IMR-90 (cell line): ENCODE measurements around the gene C20orf202. TPM values are rescaled to one million over a fixed set of nuclear protein-coding genes. Genes with fewer than 3 reads are reported as not detected.
"Not testable (repeated sequence)": the region's sequence is repeated elsewhere in the genome, so short reads cannot be mapped to it uniquely, and the experiment has no call there.

Source experiments
- ATAC-seq: fragments of 200-7000 bp; cut with Tn5 transposase; 2 replicates; pipeline ENCODE4 v1.9.1; 2020; ENCODE audit warnings: low read depth, mild to moderate bottlenecking, moderate library complexity
- BruUV-seq: library from RNA; stranded (reverse); fragments of 400-500 nt; replicated peaks from 2 replicates; lab custom pipeline; 2021; lab: Mats Ljungman, UMichigan
- CTCF ChIA-PET: fragments of 300-600 bp; formaldehyde crosslinking; extraction: SDS; loops from one replicate; lab custom pipeline; 2021; ENCODE audit warnings: antibody characterized with exemption; lab: Yijun Ruan, JAX
- POLR2A ChIA-PET: fragments of 300-600 bp; sonication (Branson Sonifier 250); formaldehyde crosslinking; loops from one replicate; lab custom pipeline; 2022; ENCODE audit warnings: antibody characterized with exemption; ENCODE audit not compliant: unreplicated experiment; lab: Charles Lee
- DNase-seq: peaks from one replicate; pipeline ENCODE4 v3.0.0; 2013
- H2AFZ ChIP-seq: replicated peaks from 2 replicates; pipeline ENCODE3; 2013; ENCODE audit warnings: low read length, mild to moderate bottlenecking; ENCODE audit not compliant: poor library complexity
- H2AK5ac ChIP-seq: 2 replicates; pipeline ENCODE4 v1.6.1; 2013; ENCODE audit warnings: low read depth, low read length, inconsistent platforms
- H2AK9ac ChIP-seq: replicated peaks from 2 replicates; pipeline ENCODE3; 2013; ENCODE audit warnings: mild to moderate bottlenecking, low read depth, low read length, moderate library complexity; ENCODE audit not compliant: poor library complexity
- H2BK120ac ChIP-seq: 2 replicates; pipeline ENCODE4 v1.6.1; 2013; ENCODE audit warnings: low read depth, low read length, inconsistent platforms
- H2BK15ac ChIP-seq: 3 replicates; pipeline ENCODE4 v1.6.1; 2013; ENCODE audit warnings: low read depth, low read length, inconsistent platforms
- H2BK20ac ChIP-seq: 2 replicates; pipeline ENCODE4 v1.6.1; 2013; ENCODE audit warnings: low read depth, mild to moderate bottlenecking, inconsistent platforms, low read length, moderate library complexity
- H2BK5ac ChIP-seq: 2 replicates; pipeline ENCODE4 v1.6.1; 2013; ENCODE audit warnings: mild to moderate bottlenecking, low read depth, low read length, inconsistent platforms; ENCODE audit not compliant: poor library complexity, severe bottlenecking
- H3K14ac ChIP-seq: replicated peaks from 2 replicates; pipeline ENCODE4 v1.6.1; 2013; ENCODE audit warnings: low read depth, low read length, inconsistent platforms
- H3K18ac ChIP-seq: 2 replicates; pipeline ENCODE4 v1.6.1; 2013; ENCODE audit warnings: low read depth, low read length, control low read depth
- H3K23ac ChIP-seq: 2 replicates; pipeline ENCODE4 v1.6.1; 2013; ENCODE audit warnings: low read depth, low read length, inconsistent platforms
- H3K27ac ChIP-seq: 2 replicates; pipeline ENCODE4 v1.5.1; 2013; ENCODE audit warnings: mild to moderate bottlenecking, control low read depth, low read length; ENCODE audit not compliant: insufficient read depth
- H3K27me3 ChIP-seq: 2 replicates; pipeline ENCODE4 v1.6.1; 2013; ENCODE audit warnings: low read length; ENCODE audit not compliant: control insufficient read depth, insufficient read depth
- H3K36me3 ChIP-seq: 2 replicates; pipeline ENCODE4 v1.6.1; 2013; ENCODE audit warnings: low read length, mixed read lengths; ENCODE audit not compliant: control insufficient read depth, insufficient read depth
- H3K4ac ChIP-seq: 2 replicates; pipeline ENCODE4 v1.6.1; 2013; ENCODE audit warnings: low read depth, low read length, inconsistent platforms
- H3K4me1 ChIP-seq: 2 replicates; pipeline ENCODE4 v1.6.1; 2013; ENCODE audit warnings: low read length, mixed read lengths; ENCODE audit not compliant: control insufficient read depth, insufficient read depth
- H3K4me2 ChIP-seq: 2 replicates; pipeline ENCODE4 v1.6.1; 2013; ENCODE audit warnings: low read depth, mild to moderate bottlenecking, control low read depth, low read length, moderate library complexity
- H3K4me3 ChIP-seq: 2 replicates; pipeline ENCODE4 v1.5.1; 2013; ENCODE audit warnings: low read depth, mild to moderate bottlenecking, control low read depth, low read length, moderate library complexity; ENCODE audit not compliant: insufficient read depth
- H3K56ac ChIP-seq: 2 replicates; pipeline ENCODE4 v1.6.1; 2013; ENCODE audit warnings: low read length, inconsistent platforms; ENCODE audit not compliant: insufficient read depth; ENCODE audit errors: extremely low read depth
- H3K79me1 ChIP-seq, 2 experiments: 2 replicates each; pipeline ENCODE4 v1.6.1; 2013; ENCODE audit warnings: low read length in 2 of 2, inconsistent platforms in 1 of 2, low read depth in 1 of 2
- H3K9ac ChIP-seq: 2 replicates; pipeline ENCODE4 v1.6.1; 2013; ENCODE audit warnings: low read depth, low read length, control low read depth
- H3K9me1 ChIP-seq: 2 replicates; pipeline ENCODE4 v1.6.1; 2013; ENCODE audit warnings: low read length, inconsistent platforms; ENCODE audit not compliant: insufficient read depth
- H3K9me3 ChIP-seq: 2 replicates; pipeline ENCODE4 v1.6.1; 2013; ENCODE audit warnings: low read length; ENCODE audit not compliant: control insufficient read depth, insufficient read depth
- H4K20me1 ChIP-seq: 2 replicates; pipeline ENCODE4 v1.6.1; 2013; ENCODE audit warnings: low read length, inconsistent platforms; ENCODE audit not compliant: insufficient read depth
- H4K5ac ChIP-seq: 2 replicates; pipeline ENCODE4 v1.6.1; 2013; ENCODE audit warnings: mild to moderate bottlenecking, low read depth, low read length, control low read depth
- H4K8ac ChIP-seq, 2 experiments: 2 replicates each; pipeline ENCODE4 v1.6.1; 2013; ENCODE audit warnings: low read depth in 2 of 2, low read length in 2 of 2, control low read depth in 1 of 2, inconsistent platforms in 1 of 2
- H4K91ac ChIP-seq: 2 replicates; pipeline ENCODE4 v1.6.1; 2013; ENCODE audit warnings: low read depth, low read length, inconsistent platforms; ENCODE audit not compliant: insufficient read depth
- FOS ChIP-seq: fragments of 150-350 bp; IDR thresholded peaks from 2 replicates; pipeline ENCODE4 v1.6.1; 2016; ENCODE audit warnings: low read depth, low read length
- WGBS, 2 experiments: methylation state at CpG; one replicate each; pipeline versions ENCODE4 v1.1.5 to v1.1.7; 2013; ENCODE audit warnings: missing lambda C conversion rate in 2 of 2; ENCODE audit not compliant: insufficient read length in 1 of 2; ENCODE audit errors: extremely low coverage in 2 of 2; 5-methylcytosine and 5-hydroxymethylcytosine counted together
- dilution Hi-C: fragments of 300-500 bp; cut with HindIII; formaldehyde crosslinking; loops from one replicate; pipeline ENCODE4 v1.14.3; 2018; ENCODE audit warnings: low sequenced_read_pairs; ENCODE audit not compliant: unreplicated experiment
- in situ Hi-C: fragments of 300-500 bp; cut with MboI; formaldehyde crosslinking; loops from 3 replicates; pipeline ENCODE4 v1.14.3; 2019; ENCODE audit warnings: low sequenced_read_pairs, inconsistent platforms, mixed read lengths
- intact Hi-C: fragments of 100-400 bp; cut with micrococcal nuclease; formaldehyde crosslinking; loops from 2 replicates; pipeline ENCODE4 v1.10.0; 2022
- polyA plus RNA-seq, 3 experiments: library from polyadenylated mRNA; depleted of rRNA; stranded (reverse); fragments of >200 nt; gene quantifications; 2 replicates each; pipeline ENCODE4 v1.2.3, GENCODE V29; 2012; ENCODE audit warnings: low replicate concordance in 1 of 3
- total RNA-seq: library from RNA; depleted of rRNA; stranded (reverse); fragments of >200 nt; gene quantifications from 2 replicates; pipeline ENCODE4 v1.2.3, GENCODE V29; 2012

The C20orf202 gene
- total and polyA plus RNA-seq, 2 of the 4 experiments (the other 2 are of a cell fraction) = not detected

DNA sequence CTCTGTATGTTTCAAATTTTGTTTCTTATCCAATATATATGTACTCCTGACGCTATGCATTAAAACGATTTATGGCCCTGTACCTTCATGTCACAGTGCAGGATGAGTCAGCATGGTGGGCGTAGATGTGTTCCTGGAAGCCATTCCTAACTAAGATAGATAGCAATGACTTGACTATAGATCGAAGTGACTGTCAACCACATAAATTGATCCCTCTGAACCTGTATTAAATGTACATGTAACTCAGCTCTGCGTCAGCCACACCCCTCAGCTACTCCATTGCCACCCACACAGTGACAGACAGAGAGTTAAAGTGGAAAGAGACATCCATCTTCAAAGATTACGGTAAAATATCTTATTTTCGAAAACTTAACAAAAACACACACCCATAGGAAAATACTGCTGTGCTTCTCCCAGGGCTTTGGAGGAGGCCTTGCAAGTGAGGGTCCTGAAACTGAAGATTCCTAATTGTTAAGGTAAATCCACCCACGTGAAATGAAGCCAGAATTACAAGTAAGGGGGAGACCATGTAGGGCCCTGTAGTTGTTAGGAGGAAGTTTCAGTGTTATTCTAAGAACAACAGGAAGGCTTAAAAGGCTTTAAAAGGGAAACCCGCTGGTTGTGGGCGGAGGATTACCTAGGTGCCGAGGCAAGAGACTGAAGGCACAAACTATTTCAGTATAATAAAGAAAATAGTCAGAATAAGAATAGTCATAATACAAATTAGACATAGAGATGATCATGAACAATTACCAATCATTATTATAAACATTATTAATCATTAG lies 12.3 kb downstream of the C20orf202 start:
- H3K4me2 ChIP-seq = no peak overlapping the region
- no peak overlapping the region for H4K8ac ChIP-seq
- dilution Hi-C loops (no loop called here), intact Hi-C loops (loop anchor here (10.0 kb wide), 1 partner anchor 179 kb away; the partner anchor contains the start of gene FKBP1A), in situ Hi-C loops (loop anchor here (10.0 kb wide), 1 partner anchor 401 kb away; no protein-coding TSS in a partner anchor)
- ATAC-seq = no peak
- WGBS, 2 experiments = 20% methylated on average over 1 of the region's 11 CpGs; no CpG with 5 or more reads in 1 of the 2 experiments
- TF ChIP-seq FOS = no peak
- H3K14ac ChIP-seq = no peak overlapping the region
- H3K9ac ChIP-seq = no peak overlapping the region
- H2BK20ac ChIP-seq = no peak overlapping the region
- peaks cover 14% of the 10 kb centered on the region for H3K27me3 ChIP-seq
- BruUV-seq = no TSS peak
- no peaks in the 10 kb centered on the region for H3K79me1 ChIP-seq
- H2AK9ac ChIP-seq = no peak overlapping the region
- H2AFZ ChIP-seq = no peak overlapping the region
- H4K20me1 ChIP-seq = no peaks in the 10 kb centered on the region
- H2BK5ac ChIP-seq = no peak overlapping the region
- H3K18ac ChIP-seq = no peak overlapping the region
- no peak overlapping the region for H3K27ac ChIP-seq
- H2BK15ac ChIP-seq = no peak overlapping the region
- no peak overlapping the region for H3K23ac ChIP-seq
- H4K5ac ChIP-seq = no peak overlapping the region
- H3K4ac ChIP-seq = no peak overlapping the region
- H3K4me1 ChIP-seq = no peaks in the 10 kb centered on the region
- H4K91ac ChIP-seq = no peak overlapping the region
- no peak overlapping the region for H3K56ac ChIP-seq
- H2AK5ac ChIP-seq = no peak overlapping the region
- H3K9me3 ChIP-seq = no peaks in the 10 kb centered on the region
- H3K4me3 ChIP-seq = no peak overlapping the region
- no peak for DNase-seq
- ChIA-PET POLR2A (no interaction called here), CTCF (no interaction called here)
- no peaks in the 10 kb centered on the region for H3K36me3 ChIP-seq
- no peaks in the 10 kb centered on the region for H3K9me1 ChIP-seq
- H2BK120ac ChIP-seq = no peak overlapping the region

DNA sequence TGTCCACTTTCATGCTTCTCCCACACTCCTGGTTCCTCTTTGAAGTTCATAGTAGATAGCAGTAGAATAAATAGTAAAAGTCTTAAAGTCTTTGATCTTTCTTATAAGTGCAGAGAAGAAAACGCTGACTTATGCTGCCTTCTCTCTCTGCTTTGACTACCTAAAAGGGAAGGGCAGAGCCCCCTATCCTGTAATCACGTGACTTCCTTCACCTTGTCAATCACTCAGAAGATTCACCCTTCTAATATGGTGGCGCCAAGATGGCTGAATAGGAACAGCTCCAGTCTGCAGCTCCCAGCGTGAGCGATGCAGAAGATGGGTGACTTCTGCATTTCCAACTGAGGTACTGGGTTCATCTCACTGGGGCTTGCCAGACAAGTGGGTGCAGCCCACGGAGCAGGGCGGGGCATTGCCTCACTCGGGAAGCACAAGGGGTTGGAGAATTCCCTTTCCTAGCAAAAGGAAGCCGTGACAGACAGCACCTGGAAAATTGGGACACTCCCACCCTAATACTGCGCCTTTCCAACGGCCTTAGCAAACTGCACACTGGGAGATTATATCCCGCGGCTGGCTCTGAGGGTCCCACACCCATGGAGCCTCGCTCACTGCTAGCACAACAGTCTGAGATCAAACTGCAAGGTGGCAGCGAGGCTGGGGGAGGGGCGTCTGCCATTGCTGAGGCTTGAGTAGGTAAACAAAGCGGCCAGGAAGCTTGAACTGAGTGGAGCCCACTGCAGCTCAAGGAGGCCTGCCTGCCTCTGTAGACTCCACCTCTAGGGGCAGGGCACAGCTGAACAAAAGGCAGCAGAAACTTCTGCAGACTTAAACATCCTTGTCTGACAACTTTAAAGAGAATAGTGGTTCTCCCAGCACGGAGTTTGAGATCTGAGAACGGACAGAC lies 13.5 kb downstream of the C20orf202 start:
- H4K8ac ChIP-seq, H3K36me3 ChIP-seq, H3K4me1 ChIP-seq, H4K91ac ChIP-seq, H3K4ac ChIP-seq, H3K9ac ChIP-seq, ATAC-seq, H3K14ac ChIP-seq, H2BK5ac ChIP-seq, H2BK120ac ChIP-seq, H3K79me1 ChIP-seq, H3K4me3 ChIP-seq, dilution Hi-C loops, H3K23ac ChIP-seq, H3K56ac ChIP-seq, H3K9me1 ChIP-seq, CTCF ChIA-PET, DNase-seq, H2BK15ac ChIP-seq, POLR2A ChIA-PET, H2AK5ac ChIP-seq, H2AFZ ChIP-seq, BruUV-seq, H3K18ac ChIP-seq, H2BK20ac ChIP-seq, H4K20me1 ChIP-seq, H3K27ac ChIP-seq, H3K9me3 ChIP-seq, H3K4me2 ChIP-seq, H4K5ac ChIP-seq, H2AK9ac ChIP-seq: not testable (repeated sequence)
- WGBS, 2 experiments = 81% methylated on average over 6 of the region's 19 CpGs; no CpG with 5 or more reads in 1 of the 2 experiments
- in situ Hi-C loops (loop anchor here (10.0 kb wide), 1 partner anchor 402 kb away; no protein-coding TSS in a partner anchor), intact Hi-C loops (loop anchor here (10.0 kb wide), 1 partner anchor 178 kb away; the partner anchor contains the start of gene FKBP1A)
- peaks cover 14% of the 10 kb centered on the region for H3K27me3 ChIP-seq
